Neutrophil (primary cell): ENCODE results near the gene EIF4E3.
A peak's percentile ranks its signal among the peaks of the same experiment; 100 is the strongest.

ENCODE experiments used
- H3K27ac ChIP-seq: fragments of 200-600 bp; sonication (generic); 2 replicates; pipeline ENCODE4 v1.5.1; 2016; ENCODE audit warnings: mild to moderate bottlenecking, moderate library complexity
- H3K27me3 ChIP-seq: fragments of 200-600 bp; sonication (generic); 2 replicates; pipeline ENCODE4 v1.6.0; 2016; ENCODE audit warnings: mild to moderate bottlenecking
- H3K36me3 ChIP-seq: fragments of 200-600 bp; sonication (generic); 2 replicates; pipeline ENCODE4 v1.5.1; 2017
- H3K4me1 ChIP-seq, 2 experiments: fragments of 200-600 bp in 1 of 2; sonication (generic) in 1 of 2; 1 replicate in 1 of 2; 2 replicates in 1 of 2; pipeline versions ENCODE4 v1.5.1 to v1.6.1; 2013 to 2016; ENCODE audit warnings: low read depth in 1 of 2, low read length in 1 of 2, mild to moderate bottlenecking in 1 of 2, moderate library complexity in 1 of 2; ENCODE audit not compliant: control insufficient read depth in 1 of 2, insufficient read depth in 1 of 2
- H3K4me3 ChIP-seq, 2 experiments: fragments of 200-600 bp in 1 of 2; sonication (generic) in 1 of 2; 1 replicate in 1 of 2; 2 replicates in 1 of 2; pipeline ENCODE4 v1.5.1; 2013 to 2016; ENCODE audit warnings: low read depth in 1 of 2, low read length in 1 of 2, mild to moderate bottlenecking in 1 of 2, moderate library complexity in 1 of 2
- H3K9me3 ChIP-seq: fragments of 200-600 bp; sonication (generic); 2 replicates; pipeline ENCODE4 v1.5.1; 2016
- CTCF ChIP-seq: fragments of 200-600 bp; sonication (generic); IDR thresholded peaks from 2 replicates; pipeline ENCODE4 v1.5.1; 2016; ENCODE audit warnings: antibody characterized with exemption

The EIF4E3 gene

GRCh38 chr3:71725271-71725991, at the start of gene EIF4E3:
TSS of gene EIF4E3 (minus strand) at chr3:71725402. CDS start at chr3:71725367, 35 bp downstream.
- Histone ChIP-seq H3K4me1 (peaks cover 73 to 79% of the 10 kb centered on the region in 2 experiments), H3K4me3 (peak within 1 kb of the TSS; percentile 76 to 79), H3K27ac (peak within 1 kb of the TSS; percentile 93), H3K9me3 (no peaks in the 10 kb centered on the region), H3K27me3 (no peaks in the 10 kb centered on the region), H3K36me3 (peaks cover 12% of the 10 kb centered on the region)
- no peak for TF ChIP-seq CTCF

- peak overlapping the region; percentile 19 for H3K27ac ChIP-seq
These were observed 46.7 kb upstream of the EIF4E3 start for GRCh38 chr3:71771884-71772283.

GRCh38 chr3:71771126-71771525, 45.9 kb upstream of the EIF4E3 start:
- H3K4me1 ChIP-seq, result peaks cover 32 to 35% of the 10 kb centered on the region in 2 experiments
- no peak overlapping the region for H3K4me3 ChIP-seq

More at GRCh38 chr3:71771884-71772283, 46.7 kb upstream of the EIF4E3 start:
- TF ChIP-seq CTCF, result no peak
- Histone ChIP-seq H3K27me3 (no peaks in the 10 kb centered on the region), H3K4me1 (peaks cover 39 to 42% of the 10 kb centered on the region in 2 experiments), H3K9me3 (no peaks in the 10 kb centered on the region), H3K36me3 (peaks cover 73% of the 10 kb centered on the region), H3K4me3 (no peak overlapping the region)

GRCh38 chr3:71763426-71763825, 38.2 kb upstream of the EIF4E3 start:
- Histone ChIP-seq H3K4me1 (peaks cover 18 to 21% of the 10 kb centered on the region in 2 experiments), H3K27me3 (no peaks in the 10 kb centered on the region), H3K27ac (no peak overlapping the region), H3K9me3 (no peaks in the 10 kb centered on the region), H3K36me3 (peaks cover 37% of the 10 kb centered on the region), H3K4me3 (no peak overlapping the region)
- TF ChIP-seq CTCF, result no peak

More at GRCh38 chr3:71771126-71771525, 45.9 kb upstream of the EIF4E3 start:
- no peaks in the 10 kb centered on the region for H3K9me3 ChIP-seq
- TF ChIP-seq CTCF, result no peak
- peak overlapping the region; percentile 43 for H3K27ac ChIP-seq
- H3K27me3 ChIP-seq, result no peaks in the 10 kb centered on the region
- peaks cover 72% of the 10 kb centered on the region for H3K36me3 ChIP-seq

GRCh38 chr3:71760140-71760539, 34.9 kb upstream of the EIF4E3 start:
- H3K27me3 ChIP-seq, result no peaks in the 10 kb centered on the region
- no peak for TF ChIP-seq CTCF
- no peaks in the 10 kb centered on the region for H3K9me3 ChIP-seq
- peak overlapping the region; percentile 54 for H3K27ac ChIP-seq
- no peak overlapping the region for H3K4me3 ChIP-seq
- peaks cover 36 to 39% of the 10 kb centered on the region in 2 experiments for H3K4me1 ChIP-seq
- peaks cover 22% of the 10 kb centered on the region for H3K36me3 ChIP-seq
